Liver (tissue), 9 donors: ENCODE measurements around the gene COPS2. TPM values are rescaled to one million over a fixed set of nuclear protein-coding genes. Genes with fewer than 3 reads are reported as not detected.

Source experiments
- DNase-seq: peaks from one replicate; pipeline ENCODE4 v3.0.0-alpha.2; 2017; ENCODE audit warnings: low spot score
- H3K27ac ChIP-seq, 2 donors: one replicate each; pipeline ENCODE4 v1.7.0; 2013; ENCODE audit warnings: inconsistent platforms in 2 of 2, low read length in 2 of 2, control low read depth in 1 of 2, low read depth in 1 of 2, mild to moderate bottlenecking in 1 of 2
- H3K27me3 ChIP-seq, 4 donors: one replicate each; pipeline versions ENCODE4 v1.6.1 to v1.7.0; 2013; ENCODE audit warnings: low read length in 3 of 4, inconsistent platforms in 1 of 4, mild to moderate bottlenecking in 1 of 4, moderate library complexity in 1 of 4; ENCODE audit not compliant: control insufficient read depth in 4 of 4, insufficient read depth in 4 of 4
- H3K36me3 ChIP-seq, 4 donors: one replicate each; pipeline versions ENCODE4 v1.6.1 to v1.7.0; 2013; ENCODE audit warnings: low read length in 3 of 4, mild to moderate bottlenecking in 3 of 4, low read depth in 1 of 4, moderate library complexity in 1 of 4; ENCODE audit not compliant: control insufficient read depth in 4 of 4, insufficient read depth in 3 of 4
- H3K4me1 ChIP-seq, 4 donors: one replicate each; pipeline versions ENCODE4 v1.6.1 to v1.7.0; 2013; ENCODE audit warnings: low read length in 3 of 4, mild to moderate bottlenecking in 3 of 4, moderate library complexity in 1 of 4; ENCODE audit not compliant: control insufficient read depth in 4 of 4, insufficient read depth in 4 of 4
- H3K4me3 ChIP-seq, 3 donors: one replicate each; pipeline versions ENCODE4 v1.6.1 to v1.7.0; 2013; ENCODE audit warnings: low read length in 3 of 3, control low read depth in 1 of 3, low read depth in 1 of 3, mild to moderate bottlenecking in 1 of 3
- H3K9ac ChIP-seq, 2 donors: one replicate each; pipeline ENCODE4 v1.7.0; 2013; ENCODE audit warnings: low read length in 2 of 2, mild to moderate bottlenecking in 2 of 2, moderate library complexity in 2 of 2, control low read depth in 1 of 2, low read depth in 1 of 2
- H3K9me3 ChIP-seq, 4 donors: one replicate each; pipeline versions ENCODE4 v1.6.1 to v1.7.0; 2013; ENCODE audit warnings: low read length in 3 of 4; ENCODE audit not compliant: control insufficient read depth in 4 of 4
- CTCF ChIP-seq: fragments of 150-350 bp; IDR thresholded peaks from 2 replicates; pipeline ENCODE4 v1.5.1; 2017; ENCODE audit warnings: improper control_type of control experiment, low read depth, low read length; ENCODE audit not compliant: missing input control
- FOXA1 ChIP-seq: IDR thresholded peaks from 2 replicates; pipeline ENCODE4 v1.6.1; 2016; ENCODE audit warnings: antibody characterized with exemption
- FOXA2 ChIP-seq: IDR thresholded peaks from 2 replicates; pipeline ENCODE4 v1.6.1; 2016; ENCODE audit warnings: antibody characterized with exemption
- HNF4A ChIP-seq, 2 donors: conservative IDR thresholded peaks; 2 replicates each; pipeline ENCODE4 v1.6.1; 2016; ENCODE audit warnings: antibody characterized with exemption in 2 of 2, mild to moderate bottlenecking in 2 of 2
- JUND ChIP-seq, 2 donors: IDR thresholded peaks; 2 replicates each; pipeline ENCODE4 v1.6.1; 2016; ENCODE audit warnings: antibody characterized with exemption in 2 of 2
- TAF1 ChIP-seq: conservative IDR thresholded peaks from 2 replicates; pipeline ENCODE4 v1.6.1; 2016; ENCODE audit warnings: antibody characterized with exemption, mild to moderate bottlenecking
- ZBTB33 ChIP-seq: IDR thresholded peaks from 2 replicates; pipeline ENCODE4 v1.6.1; 2016; ENCODE audit warnings: antibody characterized with exemption
- WGBS: extraction: QIAGEN DNeasy Blood & Tissue Kit; methylation state at CpG from one replicate; pipeline ENCODE4 v1.1.7; 2013; 5-methylcytosine and 5-hydroxymethylcytosine counted together
- polyA plus RNA-seq, 2 donors: library from polyadenylated mRNA; stranded (reverse) in 1 of 2; unstranded in 1 of 2; fragments of 200-250 nt in 1 of 2; fragments of >200 nt in 1 of 2; fragmentation: Nextera tagmentation in 1 of 2; extraction: Ambion mirVana in 1 of 2; gene quantifications; one replicate each; pipeline versions ENCODE4 v1.2.1 to v1.2.3, GENCODE V29; 2013 to 2015
- total RNA-seq, 2 donors: library from RNA; depleted of rRNA; stranded (reverse); fragments of >200 nt; gene quantifications; one replicate each; pipeline ENCODE4 v1.2.3, GENCODE V29; 2014
- TF ChIP-seq, protein P1 (sequence below): IDR thresholded peaks from 2 replicates; pipeline ENCODE4 v1.6.1; 2016; ENCODE audit warnings: antibody characterized with exemption, mild to moderate bottlenecking
- donor health status: healthy.
- donor health status: healthy.
- donor health status: healthy.
- donor health status: healthy.
- donor health status: healthy.

Gene COPS2
- total and polyA plus RNA-seq, 4 donors = 14.0 to 36.0 (median 25.5) TPM

DNA sequence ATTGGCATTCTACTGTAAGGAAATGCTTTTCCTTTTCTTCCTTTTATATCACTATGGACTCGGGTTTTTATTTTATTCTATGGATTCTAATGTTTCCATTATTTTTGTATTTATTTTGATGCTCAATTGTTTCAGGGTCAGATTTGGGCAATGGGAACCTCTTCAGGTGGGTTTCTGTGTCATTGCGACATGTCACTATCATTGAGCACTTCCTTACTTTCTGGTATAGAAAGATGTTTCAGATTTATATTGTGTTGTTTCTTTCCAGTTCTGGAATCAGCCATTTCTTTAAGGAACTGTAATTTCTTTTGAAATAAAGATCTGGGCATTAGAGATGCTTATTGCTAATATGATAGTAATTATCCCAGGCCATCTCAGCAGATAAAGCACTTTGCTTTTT lies 36.5 kb upstream of the COPS2 start:
- TF ChIP-seq TAF1 = no peak
- TF ChIP-seq FOXA2 = no peak
- TF ChIP-seq, protein P1, sequence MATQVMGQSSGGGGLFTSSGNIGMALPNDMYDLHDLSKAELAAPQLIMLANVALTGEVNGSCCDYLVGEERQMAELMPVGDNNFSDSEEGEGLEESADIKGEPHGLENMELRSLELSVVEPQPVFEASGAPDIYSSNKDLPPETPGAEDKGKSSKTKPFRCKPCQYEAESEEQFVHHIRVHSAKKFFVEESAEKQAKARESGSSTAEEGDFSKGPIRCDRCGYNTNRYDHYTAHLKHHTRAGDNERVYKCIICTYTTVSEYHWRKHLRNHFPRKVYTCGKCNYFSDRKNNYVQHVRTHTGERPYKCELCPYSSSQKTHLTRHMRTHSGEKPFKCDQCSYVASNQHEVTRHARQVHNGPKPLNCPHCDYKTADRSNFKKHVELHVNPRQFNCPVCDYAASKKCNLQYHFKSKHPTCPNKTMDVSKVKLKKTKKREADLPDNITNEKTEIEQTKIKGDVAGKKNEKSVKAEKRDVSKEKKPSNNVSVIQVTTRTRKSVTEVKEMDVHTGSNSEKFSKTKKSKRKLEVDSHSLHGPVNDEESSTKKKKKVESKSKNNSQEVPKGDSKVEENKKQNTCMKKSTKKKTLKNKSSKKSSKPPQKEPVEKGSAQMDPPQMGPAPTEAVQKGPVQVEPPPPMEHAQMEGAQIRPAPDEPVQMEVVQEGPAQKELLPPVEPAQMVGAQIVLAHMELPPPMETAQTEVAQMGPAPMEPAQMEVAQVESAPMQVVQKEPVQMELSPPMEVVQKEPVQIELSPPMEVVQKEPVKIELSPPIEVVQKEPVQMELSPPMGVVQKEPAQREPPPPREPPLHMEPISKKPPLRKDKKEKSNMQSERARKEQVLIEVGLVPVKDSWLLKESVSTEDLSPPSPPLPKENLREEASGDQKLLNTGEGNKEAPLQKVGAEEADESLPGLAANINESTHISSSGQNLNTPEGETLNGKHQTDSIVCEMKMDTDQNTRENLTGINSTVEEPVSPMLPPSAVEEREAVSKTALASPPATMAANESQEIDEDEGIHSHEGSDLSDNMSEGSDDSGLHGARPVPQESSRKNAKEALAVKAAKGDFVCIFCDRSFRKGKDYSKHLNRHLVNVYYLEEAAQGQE = no peak
- no peak for TF ChIP-seq JUND (IDR thresholded peaks at IDR 0.05)
- no peak for TF ChIP-seq ZBTB33
- TF ChIP-seq FOXA1 = no peak
- H3K4me3 ChIP-seq = no peak overlapping the region
- H3K27me3 ChIP-seq = no peaks in the 10 kb centered on the region
- no peak for DNase-seq
- WGBS = 97% methylated on average over 2 of the region's 2 CpGs
- no peaks in the 10 kb centered on the region for H3K9me3 ChIP-seq
- H3K27ac ChIP-seq = no peak overlapping the region
- peaks cover 0 to 3% (median 2%) of the 10 kb centered on the region in 4 donors for H3K4me1 ChIP-seq
- peaks cover 0 to 1% (median 0%) of the 10 kb centered on the region in 4 donors for H3K36me3 ChIP-seq
- no peak overlapping the region for H3K9ac ChIP-seq

DNA sequence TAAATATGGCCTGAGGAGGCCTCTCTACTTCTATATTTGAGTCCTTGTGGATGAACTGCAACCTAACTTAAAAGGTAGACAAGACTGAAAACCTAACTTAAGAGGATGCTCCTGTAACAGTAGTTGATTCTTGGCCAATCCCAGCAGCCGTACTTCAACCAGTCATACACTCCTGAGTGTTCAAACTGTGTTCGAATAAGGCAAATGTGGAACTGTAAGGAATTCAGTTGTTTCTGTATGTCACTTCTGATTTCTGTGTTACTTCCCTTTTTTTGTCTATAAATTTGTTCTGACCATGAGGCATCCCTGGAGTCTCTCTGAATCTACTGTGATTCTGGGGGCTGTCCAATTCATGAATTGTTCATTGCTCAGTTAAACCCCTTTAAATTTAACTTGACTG lies 35.2 kb upstream of the COPS2 start:
- Histone ChIP-seq H3K36me3 (peaks cover 0 to 1% (median 0%) of the 10 kb centered on the region in 4 donors), H3K9me3 (no peaks in the 10 kb centered on the region), H3K9ac (no peak overlapping the region), H3K27ac (no peak overlapping the region), H3K4me3 (no peak overlapping the region), H3K27me3 (no peaks in the 10 kb centered on the region), H3K4me1 (no peaks in the 10 kb centered on the region)
- TF ChIP-seq CTCF = no peak
- TF ChIP-seq, protein P1 = no peak
- no peak for TF ChIP-seq HNF4A (conservative IDR thresholded peaks at IDR 0.05)
- 91% methylated on average over 2 of the region's 2 CpGs for WGBS
- no peak for DNase-seq
